Measurements from ENCODE around the gene TFRC. TPM values are rescaled to one million over a fixed set of nuclear protein-coding genes. Genes with fewer than 3 reads are reported as not detected.
"Not testable (repeated sequence)": the region's sequence is repeated elsewhere in the genome, so short reads cannot be mapped to it uniquely, and the experiment has no call there.

The TFRC gene
- total RNA-seq, 1 donor from 2014 or later: 140 TPM

DNA sequence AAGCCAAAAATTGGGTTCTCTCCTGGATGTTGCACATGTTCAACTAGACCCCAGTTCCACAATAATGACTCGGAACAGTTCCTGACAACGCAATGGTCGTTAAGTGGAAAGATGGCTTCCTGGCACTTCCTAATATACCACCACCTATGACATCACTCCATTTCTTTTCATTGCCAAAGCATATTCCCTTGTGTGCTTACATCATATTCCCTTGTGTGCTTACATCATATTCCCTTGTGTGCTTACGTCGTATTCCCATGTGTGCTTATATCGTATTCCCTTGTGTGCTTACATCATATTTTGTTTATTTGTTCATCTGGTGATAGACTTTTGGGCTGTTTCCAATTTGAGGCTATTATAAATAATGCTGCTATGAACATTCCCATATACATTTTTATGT, 39.2 kb downstream of the TFRC start:
- no peak overlapping the region for H3K4me3 Mint-ChIP-seq
- no peak for DNase-seq (ENCODE audit: extremely low spot score, unreplicated experiment)
- H3K4me1 Mint-ChIP-seq (ENCODE audit: unreplicated experiment): no peaks in the 10 kb centered on the region
- H3K27ac Mint-ChIP-seq: no peak overlapping the region
- peaks cover 6% of the 10 kb centered on the region for H3K9me3 Mint-ChIP-seq
- no peaks in the 10 kb centered on the region for H3K27me3 Mint-ChIP-seq
- peaks cover 3% of the 10 kb centered on the region for H3K36me3 Mint-ChIP-seq
- TF ChIP-seq, protein P1, sequence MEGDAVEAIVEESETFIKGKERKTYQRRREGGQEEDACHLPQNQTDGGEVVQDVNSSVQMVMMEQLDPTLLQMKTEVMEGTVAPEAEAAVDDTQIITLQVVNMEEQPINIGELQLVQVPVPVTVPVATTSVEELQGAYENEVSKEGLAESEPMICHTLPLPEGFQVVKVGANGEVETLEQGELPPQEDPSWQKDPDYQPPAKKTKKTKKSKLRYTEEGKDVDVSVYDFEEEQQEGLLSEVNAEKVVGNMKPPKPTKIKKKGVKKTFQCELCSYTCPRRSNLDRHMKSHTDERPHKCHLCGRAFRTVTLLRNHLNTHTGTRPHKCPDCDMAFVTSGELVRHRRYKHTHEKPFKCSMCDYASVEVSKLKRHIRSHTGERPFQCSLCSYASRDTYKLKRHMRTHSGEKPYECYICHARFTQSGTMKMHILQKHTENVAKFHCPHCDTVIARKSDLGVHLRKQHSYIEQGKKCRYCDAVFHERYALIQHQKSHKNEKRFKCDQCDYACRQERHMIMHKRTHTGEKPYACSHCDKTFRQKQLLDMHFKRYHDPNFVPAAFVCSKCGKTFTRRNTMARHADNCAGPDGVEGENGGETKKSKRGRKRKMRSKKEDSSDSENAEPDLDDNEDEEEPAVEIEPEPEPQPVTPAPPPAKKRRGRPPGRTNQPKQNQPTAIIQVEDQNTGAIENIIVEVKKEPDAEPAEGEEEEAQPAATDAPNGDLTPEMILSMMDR (conservative IDR thresholded peaks at IDR 0.05): no peak

DNA sequence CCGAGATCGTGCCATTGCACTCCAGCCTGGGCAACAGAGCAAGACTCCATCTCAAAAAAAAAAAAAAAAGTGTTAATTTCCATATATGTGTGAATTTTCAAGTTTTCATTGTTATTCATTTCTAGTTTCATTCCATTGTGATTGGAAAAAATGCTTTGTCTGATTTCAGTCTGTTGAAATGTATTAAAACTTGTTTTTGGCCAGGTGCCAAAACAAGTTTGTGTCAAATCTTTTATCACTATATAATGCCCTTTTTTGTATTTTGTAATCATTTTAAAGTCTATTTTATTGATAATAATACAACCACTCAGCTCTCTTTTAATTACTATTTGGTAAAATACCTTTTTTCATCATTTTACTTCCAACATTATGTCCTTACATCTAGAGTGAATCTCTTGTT, 42.5 kb downstream of the TFRC start:
- DNase-seq (ENCODE audit: extremely low spot score, unreplicated experiment): no peak
- H3K4me3 Mint-ChIP-seq: no peak overlapping the region
- no peaks in the 10 kb centered on the region for H3K27me3 Mint-ChIP-seq
- TF ChIP-seq, protein P1 (conservative IDR thresholded peaks at IDR 0.05): no peak
- H3K4me1 Mint-ChIP-seq (ENCODE audit: unreplicated experiment): no peaks in the 10 kb centered on the region
- peaks cover 3% of the 10 kb centered on the region for H3K36me3 Mint-ChIP-seq
- no peak overlapping the region for H3K27ac Mint-ChIP-seq
- peaks cover 10% of the 10 kb centered on the region for H3K9me3 Mint-ChIP-seq

DNA sequence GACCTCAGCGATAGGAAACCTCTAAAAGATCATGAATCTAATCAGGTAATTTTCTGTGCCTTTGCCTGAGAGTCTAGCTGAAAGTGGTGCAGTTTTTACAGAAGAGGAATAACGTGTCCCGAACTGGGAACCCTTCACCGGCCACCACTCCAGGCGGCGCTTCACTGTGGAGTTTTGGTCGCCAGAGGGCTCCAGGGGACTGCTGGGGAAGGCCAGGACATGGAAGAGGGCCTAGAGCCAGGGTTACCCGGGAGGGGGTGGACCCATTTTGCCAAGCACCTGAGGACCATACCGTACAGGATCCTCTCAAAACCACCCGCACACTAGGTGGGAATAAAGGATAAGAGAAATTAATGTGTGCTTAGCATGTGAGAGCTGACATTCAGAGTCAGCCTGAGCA, 55.8 kb downstream of the TFRC start:
- H3K9me3 Mint-ChIP-seq: not testable (repeated sequence)

DNA sequence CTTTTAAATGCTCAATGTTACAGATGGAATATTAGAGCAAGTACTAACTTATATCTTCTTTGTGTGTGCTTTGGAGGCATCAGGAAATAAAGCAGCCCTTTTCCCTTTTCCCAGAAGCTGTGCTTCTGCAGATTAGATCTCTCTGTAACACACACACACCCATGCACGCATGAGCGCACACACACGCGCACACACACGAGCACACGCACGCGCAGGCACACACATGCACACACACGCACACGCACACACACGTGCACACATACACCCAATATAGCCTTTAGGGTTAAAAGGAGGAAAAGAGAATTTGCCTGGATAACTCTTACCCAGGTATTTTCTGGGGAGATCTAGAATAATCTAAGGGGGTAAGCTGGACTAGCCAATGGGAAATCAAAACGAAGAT, 56.9 kb downstream of the TFRC start:
- TF ChIP-seq, protein P1 (conservative IDR thresholded peaks at IDR 0.05): no peak
- Mint-ChIP-seq H3K4me3 (no peak overlapping the region), H3K27me3 (peaks cover 48% of the 10 kb centered on the region), H3K27ac (no peak overlapping the region), H3K4me1 (ENCODE audit: unreplicated experiment) (no peaks in the 10 kb centered on the region), H3K36me3 (no peaks in the 10 kb centered on the region), H3K9me3 (peaks cover 4% of the 10 kb centered on the region)
- DNase-seq (ENCODE audit: extremely low spot score, unreplicated experiment): no peak

More for the DNA sequence above, 55.8 kb downstream of the TFRC start:
- TF ChIP-seq, protein P1 (conservative IDR thresholded peaks at IDR 0.05): peak; percentile 66
- H3K27me3 Mint-ChIP-seq: peaks cover 45% of the 10 kb centered on the region
- H3K27ac Mint-ChIP-seq; H3K4me3 Mint-ChIP-seq; DNase-seq (ENCODE audit: extremely low spot score, unreplicated experiment); H3K4me1 Mint-ChIP-seq (ENCODE audit: unreplicated experiment); H3K36me3 Mint-ChIP-seq: not testable (repeated sequence)

DNA sequence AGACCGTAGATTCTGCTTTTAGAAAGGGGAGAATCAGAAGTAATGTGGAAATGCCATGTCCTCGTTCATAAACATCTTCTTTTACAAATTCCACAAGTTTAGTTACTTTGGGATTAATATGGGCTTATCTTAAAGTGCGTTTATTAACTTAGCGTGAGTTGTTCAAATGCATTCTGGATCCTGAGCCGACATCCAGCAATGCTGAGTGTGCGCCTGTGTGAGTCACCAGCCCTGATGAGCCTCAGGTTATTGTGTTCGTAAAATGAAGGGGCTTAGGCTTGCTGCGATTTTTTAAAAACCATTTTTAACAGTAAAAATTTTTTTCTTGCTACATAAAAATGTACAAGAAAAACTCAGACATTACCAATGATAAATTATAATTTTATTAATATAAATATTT, 57.9 kb downstream of the TFRC start:
- no peaks in the 10 kb centered on the region for H3K36me3 Mint-ChIP-seq
- no peaks in the 10 kb centered on the region for H3K4me1 Mint-ChIP-seq (ENCODE audit: unreplicated experiment)
- peaks cover 4% of the 10 kb centered on the region for H3K9me3 Mint-ChIP-seq
- no peak overlapping the region for H3K27ac Mint-ChIP-seq
- no peak overlapping the region for H3K4me3 Mint-ChIP-seq
- DNase-seq (ENCODE audit: extremely low spot score, unreplicated experiment): no peak
- peaks cover 53% of the 10 kb centered on the region for H3K27me3 Mint-ChIP-seq
- TF ChIP-seq, protein P1 (conservative IDR thresholded peaks at IDR 0.05): no peak

DNA sequence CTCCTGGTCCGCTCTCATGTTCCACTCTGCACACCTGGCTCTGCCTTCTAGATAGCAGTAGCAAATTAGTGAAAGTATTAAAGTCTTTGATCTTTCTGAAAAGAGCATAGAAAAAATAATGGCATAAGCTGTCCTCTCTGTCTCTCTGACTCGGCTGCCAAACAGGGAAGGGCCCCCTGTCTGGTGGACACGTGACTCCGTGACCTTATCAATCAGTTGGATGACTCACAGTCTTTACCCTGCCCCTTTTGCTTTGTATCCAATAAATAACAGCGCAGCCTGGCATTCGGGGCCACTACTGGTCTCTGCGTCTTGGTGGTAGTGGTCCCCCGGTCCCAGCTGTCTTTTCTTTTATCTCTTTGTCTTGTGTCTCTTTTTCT, 59.4 kb downstream of the TFRC start:
- not testable (repeated sequence) for H3K27ac Mint-ChIP-seq; H3K4me1 Mint-ChIP-seq (ENCODE audit: unreplicated experiment); H3K9me3 Mint-ChIP-seq; H3K36me3 Mint-ChIP-seq; H3K4me3 Mint-ChIP-seq; DNase-seq (ENCODE audit: extremely low spot score, unreplicated experiment)
- peaks cover 53% of the 10 kb centered on the region for H3K27me3 Mint-ChIP-seq
